LNCaP clone FGC (cell line): ENCODE data around the gene GPR61.

Experiments used
- DNase-seq: peaks from one replicate; pipeline ENCODE4 v3.0.0-alpha.2; 2011; ENCODE audit warnings: low read depth
- H3K4me3 ChIP-seq: 2 replicates; pipeline ENCODE4 v1.5.1; 2011; ENCODE audit warnings: mild to moderate bottlenecking, low read depth, low read length, control low read depth
- CTCF ChIP-seq: IDR thresholded peaks from 2 replicates; pipeline ENCODE4 v1.5.1; 2012; ENCODE audit warnings: mild to moderate bottlenecking; ENCODE audit not compliant: control insufficient read depth, insufficient read depth; ENCODE audit errors: extremely low read depth

GPR61 gene

GRCh38 chr1:109589177-109589576 is 49.5 kb downstream of the GPR61 start:
- H3K4me3 ChIP-seq = no peak overlapping the region
- TF ChIP-seq CTCF = no peak
- no peak for DNase-seq

GRCh38 chr1:109589679-109590078 is 50.0 kb downstream of the GPR61 start:
- no peak for DNase-seq
- no peak overlapping the region for H3K4me3 ChIP-seq
- no peak for TF ChIP-seq CTCF

- no peak overlapping the region for H3K4me3 ChIP-seq
- no peak for TF ChIP-seq CTCF
- DNase-seq = no peak
Measured at GRCh38 chr1:109592916-109593315, 53.2 kb downstream of the GPR61 start.

GRCh38 chr1:109595531-109595930 is 55.9 kb downstream of the GPR61 start:
- no peak overlapping the region for H3K4me3 ChIP-seq
- DNase-seq = no peak
- no peak for TF ChIP-seq CTCF
